HS-27A (cell line): ENCODE measurements around the gene FOXO3.
"Not testable (repeated sequence)": the region's sequence is repeated elsewhere in the genome, so short reads cannot be mapped to it uniquely, and the experiment has no call there.

Experiments used
- DNase-seq: peaks from one replicate; pipeline ENCODE4 v3.0.0-alpha.2; 2012; ENCODE audit warnings: low read depth, missing footprints

FOXO3 gene

GRCh38 chr6:108661982-108662381, 101.3 kb downstream of the FOXO3 start:
- DNase-seq: no peak

- no peak for DNase-seq
Observed at GRCh38 chr6:108662702-108663101, 102.0 kb downstream of the FOXO3 start.

- not testable (repeated sequence) for DNase-seq
Observed at GRCh38 chr6:108663494-108664064, 102.9 kb downstream of the FOXO3 start.

- DNase-seq: no peak
Observed at GRCh38 chr6:108665495-108666196, 104.9 kb downstream of the FOXO3 start.

- DNase-seq: no peak
Observed at GRCh38 chr6:108666656-108667260, 106.0 kb downstream of the FOXO3 start.

- no peak for DNase-seq
Observed at GRCh38 chr6:108667993-108668392, 107.3 kb downstream of the FOXO3 start.

GRCh38 chr6:108669673-108670072, 109.0 kb downstream of the FOXO3 start:
- DNase-seq: no peak

GRCh38 chr6:108671175-108671574, 110.5 kb downstream of the FOXO3 start:
- no peak for DNase-seq

GRCh38 chr6:108671790-108672189, 111.1 kb downstream of the FOXO3 start:
- DNase-seq: no peak

GRCh38 chr6:108672641-108673040, 111.9 kb downstream of the FOXO3 start:
- no peak for DNase-seq

- no peak for DNase-seq
Observed at GRCh38 chr6:108673153-108673552, 112.4 kb downstream of the FOXO3 start.

GRCh38 chr6:108673602-108674001, 112.9 kb downstream of the FOXO3 start:
- DNase-seq: no peak

GRCh38 chr6:108675226-108676200, 114.8 kb downstream of the FOXO3 start:
- no peak for DNase-seq

GRCh38 chr6:108676555-108676954, 115.8 kb downstream of the FOXO3 start:
- no peak for DNase-seq

GRCh38 chr6:108677357-108677756, 116.6 kb downstream of the FOXO3 start:
- no peak for DNase-seq

- no peak for DNase-seq
Observed at GRCh38 chr6:108677894-108678293, 117.2 kb downstream of the FOXO3 start.

GRCh38 chr6:108680314-108680713, 119.6 kb downstream of the FOXO3 start:
- not testable (repeated sequence) for DNase-seq

GRCh38 chr6:108681721-108682120, 121.0 kb downstream of the FOXO3 start:
- not testable (repeated sequence) for DNase-seq

- DNase-seq: not testable (repeated sequence)
Observed at GRCh38 chr6:108682383-108683119, 121.8 kb downstream of the FOXO3 start.

GRCh38 chr6:108683976-108684375, 123.3 kb downstream of the FOXO3 start:
- DNase-seq: not testable (repeated sequence)

GRCh38 chr6:108684771-108685329, 124.1 kb downstream of the FOXO3 start:
- DNase-seq: no peak
